Subcutaneous adipose tissue (tissue), 4 donors: Measurements from ENCODE around the gene SUN3. TPM values are rescaled to one million over a fixed set of nuclear protein-coding genes. Genes with fewer than 3 reads are reported as not detected.

Source experiments
- CTCF ChIP-seq: fragments of 450-650 bp; IDR thresholded peaks from one replicate; pipeline ENCODE4 v1.5.1; 2016; ENCODE audit warnings: low read depth, mild to moderate bottlenecking, control low read depth, antibody characterized with exemption, moderate library complexity
- total RNA-seq, 4 donors: library from RNA; depleted of rRNA; stranded (reverse); fragments of >200 nt; gene quantifications; one replicate each; pipeline ENCODE4 v1.1.0, GENCODE V29; 2016

The SUN3 gene
- total RNA-seq, 4 donors from 2014 or later = not detected

DNA sequence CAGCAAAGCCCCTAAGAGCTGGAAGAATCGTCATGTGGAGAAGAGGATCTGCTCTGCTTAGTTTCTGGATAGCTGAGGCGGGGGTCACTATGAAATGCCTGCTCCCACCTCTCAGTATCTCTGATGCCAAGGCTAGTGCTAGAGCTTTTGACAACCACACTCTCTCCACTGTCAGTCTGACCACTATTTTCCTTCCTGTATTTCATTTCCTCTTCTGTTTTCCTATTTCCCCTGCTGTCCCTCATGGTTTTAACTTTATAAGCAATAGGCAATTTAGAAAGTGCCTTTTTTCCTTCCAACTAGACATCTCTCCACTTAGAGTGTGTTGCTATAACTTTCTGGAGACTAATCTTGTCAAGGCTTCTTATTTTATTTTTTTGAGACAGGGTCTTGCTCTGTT lies 30.1 kb upstream of the SUN3 start:
- TF ChIP-seq CTCF = no peak

- TF ChIP-seq CTCF = no peak
Measured at GRCh38 chr7:48053736-48054135, 24.8 kb upstream of the SUN3 start.

- no peak for TF ChIP-seq CTCF
Measured at GRCh38 chr7:48052748-48053147, 23.8 kb upstream of the SUN3 start.

- TF ChIP-seq CTCF = no peak
Measured at GRCh38 chr7:48049850-48050249, 20.9 kb upstream of the SUN3 start.

DNA sequence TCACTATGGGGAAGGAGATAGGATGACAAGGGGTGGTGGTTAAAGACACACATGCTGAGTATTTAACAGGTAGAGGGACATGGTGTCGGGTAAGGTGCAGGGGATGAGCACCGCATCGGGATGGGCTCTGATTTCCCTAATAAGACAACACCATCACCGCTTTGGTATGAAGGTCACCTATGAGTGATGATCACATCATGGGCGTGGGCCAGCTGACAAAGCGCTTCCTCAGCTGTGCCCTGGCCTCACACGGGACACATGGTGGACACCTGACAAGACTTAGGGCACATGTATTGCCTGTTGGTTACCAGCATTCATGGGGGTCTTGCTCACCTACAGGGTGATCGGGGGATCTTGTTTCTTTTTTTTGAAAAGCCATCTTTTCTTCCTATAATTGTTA lies 19.2 kb upstream of the SUN3 start:
- TF ChIP-seq CTCF = no peak

DNA sequence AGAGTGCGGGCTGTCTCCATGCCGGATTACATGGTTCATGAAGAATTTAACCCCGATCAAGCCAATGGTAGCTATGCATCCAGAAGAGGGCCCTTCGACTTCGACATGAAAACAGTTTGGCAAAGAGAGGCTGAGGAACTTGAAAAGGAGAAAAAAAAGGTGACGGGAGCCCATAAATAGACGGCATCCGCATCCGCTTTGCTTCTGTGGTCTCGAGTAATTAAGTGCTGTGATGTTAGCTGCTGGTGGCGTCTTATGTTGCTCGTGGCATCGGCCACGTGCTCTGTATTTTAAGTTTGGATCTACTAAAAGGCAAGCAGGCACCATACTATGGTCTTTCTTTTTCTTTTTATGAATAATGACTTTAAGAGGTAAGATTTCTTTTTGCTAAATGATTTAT lies 17.6 kb upstream of the SUN3 start:
- TF ChIP-seq CTCF = no peak

- TF ChIP-seq CTCF = no peak
Measured at GRCh38 chr7:48045195-48045765, 16.4 kb upstream of the SUN3 start.

DNA sequence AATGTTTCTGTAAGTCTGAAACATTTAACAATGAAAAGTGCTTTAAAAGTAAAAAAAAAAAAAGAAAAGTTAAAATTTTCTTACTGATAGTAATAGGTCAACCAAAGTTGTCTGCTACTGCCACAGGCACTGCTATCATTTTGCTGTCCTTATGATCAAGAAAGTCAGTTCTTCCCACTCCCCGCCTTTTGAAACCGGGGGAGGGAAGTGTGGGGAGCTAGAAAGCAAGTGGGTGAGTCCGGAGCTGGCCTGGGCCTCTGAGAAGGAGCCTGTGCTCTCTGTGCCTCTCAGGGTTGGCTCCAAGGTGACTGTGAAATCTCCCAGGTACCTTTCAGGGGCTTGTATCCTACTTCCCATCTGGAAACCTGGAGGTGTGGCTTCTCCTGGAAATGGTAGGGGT lies 13.7 kb upstream of the SUN3 start:
- TF ChIP-seq CTCF = no peak
